Lower leg skin (tissue), 3 donors: ENCODE results near the gene SDCCAG8.

Source experiments
- CTCF ChIP-seq, 3 donors: fragments of 450-650 bp; IDR thresholded peaks; one replicate each; pipeline ENCODE4 v1.5.1; 2016; ENCODE audit warnings: antibody characterized with exemption in 3 of 3, mild to moderate bottlenecking in 3 of 3, moderate library complexity in 2 of 3
- POLR2A ChIP-seq, 2 donors: fragments of 450-650 bp; IDR thresholded peaks; one replicate each; pipeline ENCODE4 v1.6.1; 2016 to 2017; ENCODE audit warnings: antibody characterized with exemption in 2 of 2, mild to moderate bottlenecking in 1 of 2, moderate library complexity in 1 of 2

- TF ChIP-seq CTCF (IDR thresholded peaks at IDR 0.05), result no peak
- no peak for TF ChIP-seq POLR2A (IDR thresholded peaks at IDR 0.05)
Observed at GRCh38 chr1:243313635-243314536, 58.0 kb downstream of the SDCCAG8 start.
